ENCODE measurements around the gene TMEM35A.

DNA sequence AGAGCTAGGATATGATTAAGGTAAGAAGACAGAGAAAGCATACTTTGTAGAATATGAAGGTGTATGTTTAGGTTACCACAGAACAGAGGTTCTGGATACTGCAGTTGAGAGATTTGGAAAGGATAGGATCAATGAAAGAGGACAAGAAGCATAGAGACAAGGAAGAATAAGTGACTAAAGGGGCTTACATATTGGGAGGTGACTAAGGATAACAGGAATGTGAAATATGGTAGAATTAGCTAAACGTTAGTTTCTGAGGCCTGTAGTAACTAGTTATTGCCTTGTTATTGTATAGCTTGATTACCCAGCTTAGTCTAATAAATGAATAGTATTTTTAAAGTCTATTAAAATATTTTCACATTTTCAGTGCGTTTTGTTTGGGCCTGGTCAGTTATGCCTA, 57.6 kb downstream of the TMEM35A start:
- TF ChIP-seq, protein P1, sequence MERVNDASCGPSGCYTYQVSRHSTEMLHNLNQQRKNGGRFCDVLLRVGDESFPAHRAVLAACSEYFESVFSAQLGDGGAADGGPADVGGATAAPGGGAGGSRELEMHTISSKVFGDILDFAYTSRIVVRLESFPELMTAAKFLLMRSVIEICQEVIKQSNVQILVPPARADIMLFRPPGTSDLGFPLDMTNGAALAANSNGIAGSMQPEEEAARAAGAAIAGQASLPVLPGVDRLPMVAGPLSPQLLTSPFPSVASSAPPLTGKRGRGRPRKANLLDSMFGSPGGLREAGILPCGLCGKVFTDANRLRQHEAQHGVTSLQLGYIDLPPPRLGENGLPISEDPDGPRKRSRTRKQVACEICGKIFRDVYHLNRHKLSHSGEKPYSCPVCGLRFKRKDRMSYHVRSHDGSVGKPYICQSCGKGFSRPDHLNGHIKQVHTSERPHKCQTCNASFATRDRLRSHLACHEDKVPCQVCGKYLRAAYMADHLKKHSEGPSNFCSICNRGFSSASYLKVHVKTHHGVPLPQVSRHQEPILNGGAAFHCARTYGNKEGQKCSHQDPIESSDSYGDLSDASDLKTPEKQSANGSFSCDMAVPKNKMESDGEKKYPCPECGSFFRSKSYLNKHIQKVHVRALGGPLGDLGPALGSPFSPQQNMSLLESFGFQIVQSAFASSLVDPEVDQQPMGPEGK (CRISPR knock-in tag; IDR thresholded peaks at IDR 0.05; ENCODE audit: borderline replicate concordance): no peak
- no peak for TF ChIP-seq ZNF232 (CRISPR knock-in tag; IDR thresholded peaks at IDR 0.05)
- TF ChIP-seq ZNF583 (CRISPR knock-in tag; IDR thresholded peaks at IDR 0.05): no peak
- no peak for TF ChIP-seq E2F5 (CRISPR knock-in tag; IDR thresholded peaks at IDR 0.05)
- TF ChIP-seq PRDM10 (IDR thresholded peaks at IDR 0.05; ENCODE audit: partially characterized antibody): no peak
- TF ChIP-seq ZNF696 (CRISPR knock-in tag; conservative IDR thresholded peaks at IDR 0.05): no peak
- no peak for TF ChIP-seq TAF9B (IDR thresholded peaks at IDR 0.05; ENCODE audit: partially characterized antibody)
- no peak for TF ChIP-seq KAT2B (IDR thresholded peaks at IDR 0.05; ENCODE audit: low read depth, low read length)
- no peak for TF ChIP-seq BCOR (IDR thresholded peaks at IDR 0.05)
- no peak for TF ChIP-seq EHMT2 (IDR thresholded peaks at IDR 0.05)
- TF ChIP-seq CHD1 (IDR thresholded peaks at IDR 0.05; ENCODE audit: low read length): no peak
- TF ChIP-seq SP1 (CRISPR knock-in tag; IDR thresholded peaks at IDR 0.05): no peak

Data from K562 (cell line).